GM04504 (cell line): Measurements from ENCODE around the gene CD46.

Experiments
- DNase-seq: peaks from one replicate; pipeline ENCODE4 v3.0.0-alpha.2; 2012; ENCODE audit warnings: low read depth

Gene CD46

DNA sequence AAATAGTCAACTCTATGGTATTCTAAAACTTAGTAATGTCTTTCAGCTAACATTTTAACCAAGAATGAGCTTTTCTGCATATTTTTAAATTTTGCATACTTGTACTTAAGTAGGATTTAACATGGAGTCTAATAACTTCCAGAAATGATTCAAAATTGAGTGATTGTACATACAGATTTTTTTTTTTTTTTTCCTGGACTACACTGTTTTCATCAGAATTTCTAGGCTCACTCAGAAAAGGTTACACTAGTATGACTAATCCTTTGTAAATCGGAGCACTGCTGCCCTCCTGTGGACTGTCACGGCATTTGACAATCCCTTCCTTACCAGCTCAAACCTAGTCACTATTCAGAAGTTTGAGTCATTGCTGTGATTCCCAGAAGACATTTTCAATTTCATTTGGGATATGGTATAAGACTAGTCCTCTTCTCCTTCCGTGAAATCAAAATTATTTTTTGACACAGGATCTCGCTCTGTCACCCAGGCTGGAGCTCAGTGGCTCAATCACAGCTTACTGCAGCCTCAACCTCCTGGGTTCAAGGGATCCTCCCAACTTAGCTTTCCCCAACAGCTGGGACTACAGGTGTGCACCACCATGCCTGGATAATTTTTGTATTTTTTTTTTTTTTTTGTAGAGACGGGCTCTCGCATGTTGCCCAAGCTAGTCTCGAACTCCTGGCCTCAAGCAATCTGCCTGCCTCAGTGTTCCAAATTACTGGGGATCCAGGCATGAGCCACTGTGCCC lies 45.5 kb downstream of the CD46 start:
- DNase-seq = peak; percentile 71

DNA sequence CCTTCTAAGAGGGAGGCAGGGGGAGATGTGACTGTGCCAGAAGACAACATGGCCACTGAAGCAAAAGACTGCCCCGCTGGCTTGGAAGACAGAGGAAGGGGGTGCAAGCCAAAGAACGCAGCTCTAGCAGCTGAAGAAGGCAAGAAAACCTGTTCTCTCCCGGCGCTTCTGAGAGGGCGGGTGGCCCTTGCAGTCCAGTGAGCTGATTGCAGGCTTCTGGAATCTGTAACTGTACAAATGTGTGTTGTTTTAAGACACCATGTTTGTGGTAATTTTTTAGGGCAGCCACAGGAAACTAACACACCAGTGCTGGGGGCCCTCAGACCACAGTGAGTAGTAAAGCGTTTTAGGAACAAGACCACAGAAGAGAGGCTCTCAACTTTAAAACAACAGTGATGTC lies 47.0 kb downstream of the CD46 start:
- DNase-seq = no peak

DNA sequence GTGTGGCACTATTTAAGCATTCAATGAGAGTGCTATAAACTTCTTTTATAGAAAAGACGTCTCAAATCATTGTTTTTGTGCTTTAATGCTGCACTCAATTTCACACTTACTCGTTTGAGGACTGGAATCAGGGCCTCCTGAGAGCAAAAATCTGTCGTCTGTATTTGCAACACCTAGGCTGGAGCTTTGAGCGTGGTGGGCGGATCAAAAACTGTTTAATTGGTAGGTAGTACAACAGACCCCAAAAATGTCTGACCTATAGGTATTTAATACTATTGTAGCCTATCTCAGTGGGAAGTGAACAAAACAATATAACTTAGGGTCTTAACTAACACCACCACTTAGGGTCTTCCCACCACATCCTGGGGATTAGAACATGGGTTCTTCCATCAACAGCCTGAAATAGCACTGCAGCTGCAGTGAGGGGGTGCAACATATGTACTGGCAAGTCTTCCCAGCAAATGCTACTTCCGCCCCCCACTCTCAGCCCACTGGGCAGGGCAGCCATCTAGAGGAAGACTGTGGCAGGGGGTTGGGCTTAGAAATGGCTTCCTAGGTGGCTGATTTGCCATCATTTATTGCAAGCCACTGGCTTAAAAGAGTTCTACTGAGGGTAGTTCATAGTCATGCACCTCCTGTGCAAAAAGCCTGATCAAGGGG lies 48.3 kb downstream of the CD46 start:
- DNase-seq = no peak

DNA sequence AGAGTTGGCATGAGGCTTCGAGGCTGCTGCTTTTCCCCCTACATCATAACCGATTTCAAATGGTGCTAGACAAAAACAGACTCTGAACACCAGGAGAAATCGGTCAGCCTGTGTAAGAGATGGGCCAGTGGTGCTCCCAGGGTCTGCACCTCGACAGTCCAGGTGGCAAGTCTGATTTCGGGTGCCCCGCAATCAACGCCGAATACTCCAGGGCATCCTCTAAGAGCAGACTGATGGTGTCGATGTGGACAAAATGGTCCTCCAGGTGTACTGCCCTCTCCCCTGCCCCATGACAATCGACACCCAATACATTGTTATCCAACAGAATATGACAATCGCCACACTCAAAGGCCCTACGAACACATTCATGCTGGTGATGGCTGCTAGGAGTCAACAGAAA lies 50.0 kb downstream of the CD46 start:
- no peak for DNase-seq

DNA sequence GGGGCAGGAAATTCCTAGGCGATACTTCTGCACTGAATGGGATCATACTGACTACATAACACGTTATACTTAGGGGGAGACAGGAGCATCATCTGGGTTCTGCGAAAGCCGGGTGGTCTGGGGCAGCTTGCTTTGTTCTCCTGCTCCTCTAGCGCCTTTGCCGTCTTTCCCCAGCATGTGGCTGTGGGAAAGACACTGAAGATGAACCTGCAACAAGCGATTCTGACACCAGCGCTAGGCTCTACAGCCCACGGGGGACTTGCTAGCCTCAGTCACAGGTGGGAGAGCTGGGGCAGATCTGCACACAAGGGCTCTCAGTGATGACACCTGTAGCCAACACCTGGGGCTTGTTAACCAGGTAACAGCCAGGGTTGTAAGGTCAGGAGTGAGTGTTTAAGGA lies 51.8 kb downstream of the CD46 start:
- no peak for DNase-seq

DNA sequence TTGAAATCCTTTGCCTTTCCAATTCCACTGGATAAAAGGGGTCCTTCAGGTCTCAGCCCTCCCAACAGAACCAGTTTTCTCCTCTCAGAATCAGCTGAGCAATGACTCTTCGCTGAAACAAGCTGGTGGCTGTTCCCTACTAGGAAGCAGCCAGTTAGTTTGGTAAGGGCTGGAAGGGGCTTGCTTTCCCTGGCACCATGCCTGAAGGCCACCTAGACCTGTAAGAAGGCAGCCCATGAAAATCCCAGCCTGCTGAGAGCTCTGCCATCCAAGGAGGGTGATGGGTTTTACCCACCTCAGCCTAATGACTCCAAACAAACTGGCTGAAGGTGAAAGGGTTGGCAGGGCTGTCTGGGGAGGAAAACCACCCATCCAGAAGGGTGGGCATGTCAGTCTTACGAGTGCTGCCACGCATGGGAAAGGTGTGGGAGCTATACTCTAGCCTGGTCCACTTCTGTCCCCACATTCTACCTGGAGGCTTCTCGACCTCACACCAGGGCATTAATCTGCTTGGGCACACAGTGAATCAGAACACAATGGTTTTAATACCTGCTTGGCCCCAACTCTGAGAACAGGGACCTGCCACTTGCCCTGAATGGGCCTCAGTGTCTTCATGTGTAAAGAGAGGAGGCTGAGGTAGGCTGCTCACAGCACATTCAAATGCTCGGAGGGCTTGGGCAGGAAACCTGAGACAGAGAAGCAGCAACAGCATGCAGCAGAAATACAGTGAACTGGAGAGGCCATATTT lies 53.0 kb downstream of the CD46 start:
- DNase-seq = no peak

DNA sequence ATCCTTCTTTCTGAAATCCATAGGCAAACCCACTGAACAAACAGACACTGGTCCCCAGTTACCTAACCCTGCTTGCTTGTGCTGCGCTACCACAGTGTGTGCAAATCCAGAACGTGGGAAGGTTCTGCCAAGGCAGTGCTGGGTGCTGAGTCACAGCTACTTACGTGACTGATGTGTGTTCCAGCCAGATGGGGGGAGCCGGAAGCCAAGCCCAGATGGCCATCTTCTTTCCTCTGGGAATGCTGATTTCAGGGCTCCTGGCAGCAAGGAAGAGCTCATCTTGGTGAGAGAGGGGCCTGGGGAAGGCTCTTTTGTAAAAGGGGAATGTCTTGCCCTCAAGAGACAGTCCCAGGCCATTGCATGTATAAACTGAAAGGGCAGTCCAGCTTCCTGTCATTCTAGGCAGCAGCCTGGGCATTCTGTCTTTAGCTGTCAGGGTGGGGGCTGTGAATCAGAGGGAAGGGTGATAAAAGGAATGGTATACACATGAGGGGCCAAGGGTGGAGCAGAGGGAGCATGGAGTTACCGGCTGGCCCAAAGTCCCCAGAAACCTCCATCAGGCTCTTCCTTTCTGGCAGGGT lies 54.1 kb downstream of the CD46 start:
- DNase-seq = peak; percentile 96

DNA sequence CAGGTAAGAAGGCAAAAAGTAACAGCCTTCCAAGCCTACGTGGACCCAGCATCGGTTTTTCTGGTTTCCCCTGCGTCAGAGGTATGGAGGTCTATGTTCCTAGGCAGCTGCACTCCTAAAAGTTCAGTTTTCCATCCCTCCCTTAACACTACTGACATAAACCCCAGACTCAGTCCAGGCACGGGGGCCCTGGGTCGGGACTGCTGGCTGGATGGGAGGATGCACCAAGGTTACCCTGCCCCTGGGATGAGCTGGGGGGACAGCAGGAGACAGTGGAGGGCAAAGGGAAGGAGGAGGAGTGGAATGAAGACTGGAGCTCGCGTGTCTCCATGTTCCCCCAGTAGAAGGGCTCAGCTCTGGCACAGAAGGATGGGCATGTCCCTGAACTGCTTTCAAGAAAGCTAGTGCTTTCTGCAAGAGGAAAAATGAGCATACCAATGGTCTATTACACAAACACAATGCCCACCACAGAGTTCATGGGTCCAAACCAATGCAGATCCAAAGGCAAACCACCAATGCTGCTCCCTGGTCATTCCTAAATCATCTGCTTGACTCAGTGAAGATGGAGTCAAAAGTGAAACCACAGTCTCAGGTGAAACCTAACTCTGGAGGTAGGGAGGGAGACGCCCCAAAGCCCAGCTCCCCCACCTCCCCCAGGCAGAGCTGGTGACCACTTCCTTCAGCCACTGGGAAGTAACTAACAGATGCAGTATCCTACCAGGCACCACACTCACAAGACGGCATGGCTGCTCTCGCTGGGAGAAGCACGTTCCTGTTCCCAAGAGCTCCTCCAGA lies 54.9 kb downstream of the CD46 start:
- no peak for DNase-seq

DNA sequence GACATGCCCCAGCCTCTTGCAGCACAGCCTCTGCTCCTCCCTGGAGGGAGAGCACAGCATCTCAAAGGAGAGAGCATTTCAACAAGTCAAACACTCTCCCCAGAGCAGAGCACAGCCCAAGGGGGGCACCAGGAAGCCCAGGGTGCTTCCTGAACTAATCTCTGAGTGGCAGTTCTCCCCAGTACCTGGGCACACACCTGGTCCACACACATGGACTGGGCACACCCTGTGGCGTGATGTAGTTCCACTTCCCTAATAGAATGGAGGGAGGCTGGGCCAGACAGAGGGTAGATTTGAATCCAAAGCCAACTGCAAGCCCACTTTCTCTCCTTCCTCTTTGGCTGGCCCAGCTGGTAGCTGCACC lies 55.5 kb downstream of the CD46 start:
- no peak for DNase-seq

DNA sequence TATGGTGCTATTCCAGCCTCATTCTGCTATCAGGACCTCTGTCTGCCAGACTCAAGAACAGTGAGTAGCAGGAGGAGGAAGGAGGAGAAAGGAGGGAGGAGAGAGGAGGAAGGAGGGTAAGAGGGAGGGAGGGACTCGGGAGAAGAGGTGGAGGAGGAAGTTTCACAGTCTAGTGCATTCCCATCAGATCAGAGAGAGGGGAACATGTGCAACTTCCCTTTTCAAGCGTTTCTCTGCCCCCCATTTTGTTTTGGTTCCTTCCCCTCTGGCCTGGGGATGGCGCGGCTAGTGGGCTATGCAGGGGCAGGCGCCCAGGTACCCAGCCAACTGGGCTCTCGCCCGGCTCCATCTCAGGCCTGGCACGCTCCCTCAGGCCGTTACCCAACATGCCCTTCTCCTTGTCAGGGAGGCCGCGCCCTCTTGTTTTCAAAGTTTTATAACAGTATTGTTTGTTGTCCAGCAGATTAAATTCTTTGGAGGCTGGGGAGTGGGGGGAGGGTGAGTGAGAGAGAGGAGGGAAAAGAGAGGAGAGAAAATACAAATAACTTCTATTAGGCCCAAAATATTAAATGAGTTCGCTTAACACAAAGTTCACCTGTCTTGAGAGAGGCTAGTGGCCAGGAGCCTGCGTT lies 56.0 kb downstream of the CD46 start:
- no peak for DNase-seq

DNA sequence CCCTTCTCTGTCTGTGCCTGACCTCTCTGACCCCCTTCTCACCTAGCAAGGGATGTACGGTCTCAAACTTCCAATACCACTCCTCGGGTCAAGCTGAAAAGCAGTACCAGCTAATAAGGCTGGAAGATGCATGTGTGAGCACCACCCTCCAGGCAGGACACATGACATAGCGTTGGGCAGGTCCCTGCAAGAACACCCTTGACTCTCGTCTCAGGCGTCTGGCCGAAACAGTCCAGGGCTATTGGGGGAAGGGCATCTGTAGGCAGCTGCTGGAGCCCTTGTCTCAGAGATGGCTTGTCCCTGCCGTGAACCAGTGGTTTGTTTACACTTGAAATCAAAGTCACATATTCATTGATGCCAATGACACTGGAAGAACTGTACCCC lies 56.5 kb downstream of the CD46 start:
- no peak for DNase-seq

DNA sequence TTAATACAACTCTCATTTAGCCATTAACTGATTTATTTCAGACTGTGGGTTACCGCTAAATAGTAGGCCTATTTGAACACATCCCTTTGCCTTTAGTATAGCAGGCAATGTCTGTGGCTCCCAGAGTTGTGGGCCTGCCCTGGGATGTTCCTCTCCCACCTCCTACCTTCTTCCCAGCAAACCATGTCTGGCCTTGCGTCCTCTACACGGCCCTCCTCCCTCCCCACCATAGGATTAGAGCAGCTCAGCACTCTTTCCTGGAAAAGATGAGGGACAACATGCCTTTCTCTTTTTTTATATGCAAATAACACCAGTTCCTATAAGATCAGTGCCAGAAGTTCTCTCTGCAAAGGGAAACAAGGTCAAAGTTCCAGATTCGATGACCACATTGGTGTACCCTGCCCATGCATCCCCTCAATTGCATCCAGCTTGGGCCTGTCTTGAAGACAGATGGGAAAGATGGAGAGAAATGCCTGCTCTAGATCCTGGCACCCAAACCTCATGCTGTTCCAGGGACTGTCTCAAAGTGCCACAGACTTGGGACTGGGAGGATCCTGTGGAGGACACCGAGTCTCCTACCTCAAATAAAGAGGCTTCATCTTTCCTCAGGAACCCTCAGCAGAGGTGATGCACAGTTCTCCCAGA lies 57.2 kb downstream of the CD46 start:
- DNase-seq = no peak

DNA sequence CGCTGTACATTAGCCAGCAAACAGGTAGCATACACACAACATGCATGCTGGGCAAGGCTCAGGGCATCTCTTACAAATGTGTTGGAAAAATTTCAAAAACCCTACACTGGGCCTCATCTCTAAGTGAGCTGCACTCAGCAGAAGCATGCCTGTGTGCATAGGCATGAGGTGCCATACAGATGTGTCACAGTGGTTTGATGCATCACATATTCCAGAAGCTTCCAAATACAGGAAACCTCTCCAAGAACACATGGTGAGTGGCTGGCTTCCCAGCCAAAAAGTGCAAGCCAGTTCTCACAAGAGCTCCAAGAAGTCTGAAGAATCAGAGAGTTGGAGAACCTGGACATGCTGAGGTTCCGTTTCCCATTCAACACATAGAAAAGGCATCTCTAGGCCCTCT lies 58.3 kb downstream of the CD46 start:
- DNase-seq = peak; percentile 72

DNA sequence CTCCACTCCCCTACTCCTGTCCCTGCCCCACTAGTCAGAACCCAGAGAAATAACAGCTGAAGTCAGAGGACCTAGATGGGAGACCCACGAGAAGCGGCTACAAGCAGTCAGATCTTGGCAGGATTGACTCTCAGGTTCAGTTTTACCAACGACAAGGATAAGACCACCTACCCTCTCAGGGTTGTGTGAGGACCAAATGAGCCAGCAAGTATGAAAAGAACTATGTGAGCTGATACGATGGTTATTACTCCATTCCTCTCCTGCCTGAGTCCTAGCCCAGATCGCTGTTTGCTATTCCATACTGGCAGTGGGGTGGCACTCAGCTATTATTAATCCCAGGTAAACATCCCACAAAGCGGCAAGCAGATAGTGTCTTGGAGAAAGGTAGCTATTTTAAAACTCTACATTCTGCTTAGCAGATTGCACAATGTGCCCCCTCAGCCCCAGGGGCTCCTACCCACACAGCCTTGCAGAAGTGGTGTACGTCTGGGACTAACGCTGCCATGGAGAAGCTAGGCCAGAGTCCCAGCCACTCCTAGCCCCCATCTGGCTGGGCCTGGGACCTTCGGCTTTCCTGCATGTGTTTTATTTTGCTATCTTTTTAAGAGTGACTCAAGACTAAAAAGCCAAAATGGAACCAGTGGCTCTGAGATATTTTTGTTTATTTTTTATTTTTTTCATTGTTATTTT lies 58.9 kb downstream of the CD46 start:
- no peak for DNase-seq

DNA sequence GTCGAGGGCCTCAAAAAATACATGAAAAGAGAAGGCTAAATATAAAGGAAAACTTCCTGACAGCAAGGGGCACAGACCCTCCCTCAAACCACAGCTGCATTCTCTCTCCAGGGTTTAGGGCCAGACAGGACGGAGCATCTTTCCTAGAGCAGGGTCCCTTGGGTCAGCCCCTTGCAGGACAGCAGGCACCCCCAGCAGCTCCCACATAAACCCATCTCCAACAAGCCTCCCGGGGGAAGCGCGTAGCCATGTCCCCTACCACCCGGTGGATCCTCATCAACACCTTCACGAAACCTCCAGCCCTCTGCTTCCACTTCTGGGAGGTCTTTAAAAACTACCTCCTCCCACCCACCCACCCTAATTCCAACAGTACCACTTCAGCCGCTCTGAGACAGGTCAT lies 59.5 kb downstream of the CD46 start:
- DNase-seq = no peak

DNA sequence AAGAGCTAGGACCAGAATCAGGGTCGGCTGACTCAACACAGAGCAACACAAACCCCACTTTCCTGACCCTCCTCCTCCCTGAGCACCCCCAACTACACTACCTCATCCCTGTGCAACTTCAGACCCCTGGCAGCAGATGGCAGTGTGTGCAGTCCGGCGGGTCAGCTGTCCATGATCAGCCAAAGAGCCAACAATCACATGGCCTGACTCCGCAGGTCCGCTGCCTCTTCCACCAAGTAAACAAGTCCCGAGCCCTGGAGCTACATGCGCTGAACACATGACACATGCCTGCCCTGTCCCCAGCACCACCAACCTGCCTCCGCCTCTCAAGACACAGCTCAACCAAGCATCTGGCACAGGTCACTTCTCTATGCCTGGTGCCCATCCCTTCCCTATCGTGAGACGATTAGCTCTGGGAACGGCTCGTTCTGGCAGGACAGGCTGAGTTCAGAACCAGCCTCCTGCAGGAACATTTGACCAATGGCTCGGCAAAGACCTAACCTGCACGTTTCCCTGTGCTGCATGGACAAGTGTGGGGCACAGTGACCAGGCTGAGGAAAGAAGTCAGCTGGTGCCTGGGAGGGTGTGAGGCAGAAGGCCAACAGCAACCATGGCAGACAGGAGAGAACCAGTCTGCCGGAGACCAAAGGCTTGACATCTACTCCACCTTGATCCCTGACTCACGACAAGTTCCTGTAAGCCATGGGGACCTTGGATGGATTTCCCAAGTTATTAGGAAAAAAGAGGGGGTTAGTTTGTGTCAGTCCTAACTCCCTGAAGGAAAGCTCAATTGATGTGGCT lies 60.3 kb downstream of the CD46 start:
- no peak for DNase-seq

DNA sequence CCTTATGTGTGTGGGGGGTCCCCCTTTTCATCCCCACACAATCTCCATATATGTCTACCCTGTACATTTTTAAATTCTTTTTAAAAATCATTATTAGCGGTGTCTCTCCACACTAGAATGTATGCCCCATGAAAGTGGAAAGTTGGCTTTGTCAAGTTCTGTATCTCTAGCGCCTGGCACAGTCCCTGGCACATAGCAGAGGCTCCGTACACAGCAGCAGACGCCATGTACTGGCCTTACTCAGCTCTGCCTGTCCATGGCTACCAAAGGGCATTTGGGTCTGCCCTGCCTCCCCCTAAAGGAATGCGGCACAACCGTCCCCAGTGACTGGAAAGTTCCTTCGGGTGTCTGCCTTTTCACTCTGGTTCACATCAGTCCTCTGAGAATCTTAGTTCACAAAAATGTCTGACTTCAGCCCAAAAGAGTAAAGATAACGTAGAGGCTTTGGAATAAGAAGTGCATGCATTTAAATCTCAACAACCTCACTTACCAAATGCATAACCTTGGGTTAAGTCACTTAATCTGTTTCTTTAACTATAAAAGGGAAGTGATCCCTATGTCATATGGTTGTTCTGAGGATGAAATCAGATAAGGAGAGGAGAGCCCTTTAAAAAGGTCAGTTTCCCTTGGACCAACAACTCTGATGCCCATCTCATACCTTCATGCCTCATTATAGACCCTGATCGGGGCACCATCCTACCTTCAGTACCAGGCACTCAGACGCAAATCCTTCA lies 61.1 kb downstream of the CD46 start:
- DNase-seq = no peak

DNA sequence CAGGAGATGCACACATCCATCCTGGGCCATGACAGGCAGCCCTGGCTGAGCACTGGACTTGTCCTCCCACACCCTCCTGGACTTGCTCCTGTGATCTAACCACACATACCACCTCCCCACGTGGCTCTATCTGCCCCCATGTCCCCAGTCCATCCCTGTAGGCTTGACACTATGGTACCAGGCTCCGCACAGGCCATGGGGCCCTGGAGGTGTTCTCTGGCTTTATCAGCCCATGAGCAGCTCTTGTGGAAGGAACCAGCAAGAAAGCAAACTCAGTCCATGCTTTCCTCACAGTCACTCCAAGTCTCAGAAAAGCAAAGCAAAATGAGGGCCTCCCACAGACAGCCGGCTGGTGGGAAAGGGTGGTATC lies 61.6 kb downstream of the CD46 start:
- no peak for DNase-seq

DNA sequence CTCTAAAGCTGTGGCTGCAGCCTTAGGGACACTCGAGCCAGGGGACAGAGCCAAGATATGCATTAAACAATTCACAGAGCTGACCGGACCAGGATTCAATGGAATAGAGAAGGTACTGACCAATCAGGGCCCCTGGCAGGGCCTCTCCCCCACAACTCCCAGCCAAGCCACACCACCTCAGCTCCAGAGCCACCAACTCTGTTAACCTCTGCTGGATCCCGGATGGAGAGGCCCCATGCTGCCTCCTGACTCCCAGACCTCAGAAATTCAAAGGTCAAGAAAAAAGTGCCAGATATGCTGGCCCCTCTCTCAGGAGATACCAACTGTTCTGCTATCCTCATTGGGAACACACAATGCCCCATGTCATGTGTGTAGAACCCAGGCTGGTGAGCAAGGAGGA lies 62.1 kb downstream of the CD46 start:
- no peak for DNase-seq
